Tibial artery (tissue), 4 donors: ENCODE data around the gene TOM1L1.
"Not testable (repeated sequence)": the region's sequence is repeated elsewhere in the genome, so short reads cannot be mapped to it uniquely, and the experiment has no call there.

ENCODE experiments used
- DNase-seq, 2 donors: peaks; one replicate each; pipeline ENCODE4 v3.0.0-alpha.2; 2019
- H3K27ac ChIP-seq, 2 donors: fragments of 200-600 bp; sonication (generic) in 1 of 2; 1 replicate in 1 of 2; 2 replicates in 1 of 2; pipeline ENCODE4 v1.5.1; 2018 to 2019; ENCODE audit warnings: mild to moderate bottlenecking in 1 of 2
- H3K27me3 ChIP-seq, 2 donors: fragments of 200-600 bp; sonication (generic) in 1 of 2; one replicate each; pipeline versions ENCODE4 v1.5.1 to v1.6.0; 2016 to 2019
- H3K36me3 ChIP-seq, 3 donors: fragments of 200-600 bp; sonication (generic) in 2 of 3; one replicate each; pipeline ENCODE4 v1.5.1; 2016 to 2019; ENCODE audit warnings: mild to moderate bottlenecking in 2 of 3
- H3K4me1 ChIP-seq, 4 donors: fragments of 200-600 bp; sonication (generic) in 2 of 4; 1 replicate in 3 of 4; 2 replicates in 1 of 4; pipeline ENCODE4 v1.5.1; 2016 to 2019
- H3K4me3 ChIP-seq, 2 donors: fragments of 200-600 bp; sonication (generic) in 1 of 2; 1 replicate in 1 of 2; 2 replicates in 1 of 2; pipeline ENCODE4 v1.5.1; 2018 to 2019; ENCODE audit warnings: mild to moderate bottlenecking in 2 of 2
- H3K9me3 ChIP-seq, 3 donors: fragments of 200-600 bp; sonication (generic) in 1 of 3; one replicate each; pipeline ENCODE4 v1.5.1; 2016 to 2019
- CTCF ChIP-seq, 2 experiments: fragments of 200-600 bp in 1 of 2; fragments of 450-650 bp in 1 of 2; IDR thresholded peaks; one replicate each; pipeline ENCODE4 v1.5.1; 2017 to 2019; ENCODE audit warnings: antibody characterized with exemption in 2 of 2, mild to moderate bottlenecking in 1 of 2, moderate library complexity in 1 of 2
- intact Hi-C: fragments of 100-400 bp; cut with DNase I; formaldehyde crosslinking; loops from one replicate; pipeline ENCODE4 v1.15.0; 2023; ENCODE audit warnings: low total_unique reads

The TOM1L1 gene

GRCh38 chr17:54864070-54864469 is 36.6 kb upstream of the TOM1L1 start:
- H3K4me3 ChIP-seq = no peak overlapping the region
- H3K9me3 ChIP-seq = no peaks in the 10 kb centered on the region
- H3K36me3 ChIP-seq = no peaks in the 10 kb centered on the region
- H3K4me1 ChIP-seq = no peaks in the 10 kb centered on the region
- H3K27ac ChIP-seq = no peak overlapping the region
- H3K27me3 ChIP-seq = no peaks in the 10 kb centered on the region
- intact Hi-C loops = no loop called here
- TF ChIP-seq CTCF (IDR thresholded peaks at IDR 0.05) = no peak
- no peak for DNase-seq

- Histone ChIP-seq H3K4me3 (no peak overlapping the region), H3K36me3 (no peaks in the 10 kb centered on the region), H3K4me1 (no peaks in the 10 kb centered on the region), H3K9me3 (no peaks in the 10 kb centered on the region), H3K27ac (no peak overlapping the region), H3K27me3 (no peaks in the 10 kb centered on the region)
- TF ChIP-seq CTCF (IDR thresholded peaks at IDR 0.05) = no peak
- intact Hi-C loops = no loop called here
- DNase-seq = no peak
These were observed 35.9 kb upstream of the TOM1L1 start for GRCh38 chr17:54864636-54865356.

GRCh38 chr17:54867634-54868033 is 33.0 kb upstream of the TOM1L1 start:
- no peak overlapping the region for H3K27ac ChIP-seq
- no peak overlapping the region for H3K4me3 ChIP-seq
- H3K9me3 ChIP-seq = no peaks in the 10 kb centered on the region
- intact Hi-C loops = no loop called here
- no peak for TF ChIP-seq CTCF (IDR thresholded peaks at IDR 0.05)
- H3K4me1 ChIP-seq = no peaks in the 10 kb centered on the region
- no peaks in the 10 kb centered on the region for H3K36me3 ChIP-seq
- no peak for DNase-seq
- H3K27me3 ChIP-seq = no peaks in the 10 kb centered on the region

- Histone ChIP-seq H3K36me3 (no peaks in the 10 kb centered on the region), H3K27ac (no peak overlapping the region), H3K27me3 (no peaks in the 10 kb centered on the region), H3K4me1 (no peaks in the 10 kb centered on the region), H3K4me3 (no peak overlapping the region), H3K9me3 (no peaks in the 10 kb centered on the region)
- intact Hi-C loops = no loop called here
- no peak for DNase-seq
- TF ChIP-seq CTCF (IDR thresholded peaks at IDR 0.05) = no peak
These were observed 29.9 kb upstream of the TOM1L1 start for GRCh38 chr17:54870671-54871175.

- H3K4me1 ChIP-seq, H3K27ac ChIP-seq, H3K27me3 ChIP-seq, DNase-seq, H3K36me3 ChIP-seq, H3K9me3 ChIP-seq, H3K4me3 ChIP-seq, intact Hi-C loops: not testable (repeated sequence)
These were observed 24.7 kb upstream of the TOM1L1 start for GRCh38 chr17:54875906-54876305.

- Histone ChIP-seq H3K36me3 (no peaks in the 10 kb centered on the region), H3K4me1 (no peaks in the 10 kb centered on the region), H3K4me3 (no peak overlapping the region), H3K27ac (no peak overlapping the region), H3K27me3 (no peaks in the 10 kb centered on the region), H3K9me3 (no peaks in the 10 kb centered on the region)
- DNase-seq = no peak
- intact Hi-C loops = no loop called here
- TF ChIP-seq CTCF (IDR thresholded peaks at IDR 0.05) = no peak
These were observed 23.9 kb upstream of the TOM1L1 start for GRCh38 chr17:54876656-54877195.
